ENCODE data around the gene SLC30A2. TPM values are rescaled to one million over a fixed set of nuclear protein-coding genes. Genes with fewer than 3 reads are reported as not detected.

SLC30A2 gene
- total and polyA plus RNA-seq, 9 of the 15 experiments (the other 6 are each of a cell fraction or from before 2014, with no cell fraction given) = 0.01 to 0.18 (median 0.06) TPM; not detected in 3

- no peak for TF ChIP-seq TARDBP (IDR thresholded peaks at IDR 0.05)
- no peak for TF ChIP-seq BCL6 (CRISPR knock-in tag; IDR thresholded peaks at IDR 0.05)
- no peak for TF ChIP-seq RNF2 (IDR thresholded peaks at IDR 0.05)
- TF ChIP-seq KDM1A (IDR thresholded peaks at IDR 0.05) = 0 out of 4 replicates have a peak, but pooled peaks of 1 of the 2 experiments have one; percentile 31
- TF ChIP-seq RBM22 (IDR thresholded peaks at IDR 0.05; ENCODE audit: low read depth, low read length, poor library complexity, severe bottlenecking) = no peak
- no peak for TF ChIP-seq SRSF9 (IDR thresholded peaks at IDR 0.05; ENCODE audit: borderline replicate concordance, low read depth, low read length)
- TF ChIP-seq, protein P1, sequence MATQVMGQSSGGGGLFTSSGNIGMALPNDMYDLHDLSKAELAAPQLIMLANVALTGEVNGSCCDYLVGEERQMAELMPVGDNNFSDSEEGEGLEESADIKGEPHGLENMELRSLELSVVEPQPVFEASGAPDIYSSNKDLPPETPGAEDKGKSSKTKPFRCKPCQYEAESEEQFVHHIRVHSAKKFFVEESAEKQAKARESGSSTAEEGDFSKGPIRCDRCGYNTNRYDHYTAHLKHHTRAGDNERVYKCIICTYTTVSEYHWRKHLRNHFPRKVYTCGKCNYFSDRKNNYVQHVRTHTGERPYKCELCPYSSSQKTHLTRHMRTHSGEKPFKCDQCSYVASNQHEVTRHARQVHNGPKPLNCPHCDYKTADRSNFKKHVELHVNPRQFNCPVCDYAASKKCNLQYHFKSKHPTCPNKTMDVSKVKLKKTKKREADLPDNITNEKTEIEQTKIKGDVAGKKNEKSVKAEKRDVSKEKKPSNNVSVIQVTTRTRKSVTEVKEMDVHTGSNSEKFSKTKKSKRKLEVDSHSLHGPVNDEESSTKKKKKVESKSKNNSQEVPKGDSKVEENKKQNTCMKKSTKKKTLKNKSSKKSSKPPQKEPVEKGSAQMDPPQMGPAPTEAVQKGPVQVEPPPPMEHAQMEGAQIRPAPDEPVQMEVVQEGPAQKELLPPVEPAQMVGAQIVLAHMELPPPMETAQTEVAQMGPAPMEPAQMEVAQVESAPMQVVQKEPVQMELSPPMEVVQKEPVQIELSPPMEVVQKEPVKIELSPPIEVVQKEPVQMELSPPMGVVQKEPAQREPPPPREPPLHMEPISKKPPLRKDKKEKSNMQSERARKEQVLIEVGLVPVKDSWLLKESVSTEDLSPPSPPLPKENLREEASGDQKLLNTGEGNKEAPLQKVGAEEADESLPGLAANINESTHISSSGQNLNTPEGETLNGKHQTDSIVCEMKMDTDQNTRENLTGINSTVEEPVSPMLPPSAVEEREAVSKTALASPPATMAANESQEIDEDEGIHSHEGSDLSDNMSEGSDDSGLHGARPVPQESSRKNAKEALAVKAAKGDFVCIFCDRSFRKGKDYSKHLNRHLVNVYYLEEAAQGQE (IDR thresholded peaks at IDR 0.05; ENCODE audit: borderline replicate concordance) = peak; percentile 52; the same call in 1 of the 2 replicates
- TF ChIP-seq, protein P1 (CRISPR knock-in tag; IDR thresholded peaks at IDR 0.05; ENCODE audit: low read depth) = no peak
- TF ChIP-seq HDAC2 (IDR thresholded peaks at IDR 0.05) = 0 out of 2 replicates have a peak, but pooled peaks have one; percentile 15
- TF ChIP-seq, protein P2, sequence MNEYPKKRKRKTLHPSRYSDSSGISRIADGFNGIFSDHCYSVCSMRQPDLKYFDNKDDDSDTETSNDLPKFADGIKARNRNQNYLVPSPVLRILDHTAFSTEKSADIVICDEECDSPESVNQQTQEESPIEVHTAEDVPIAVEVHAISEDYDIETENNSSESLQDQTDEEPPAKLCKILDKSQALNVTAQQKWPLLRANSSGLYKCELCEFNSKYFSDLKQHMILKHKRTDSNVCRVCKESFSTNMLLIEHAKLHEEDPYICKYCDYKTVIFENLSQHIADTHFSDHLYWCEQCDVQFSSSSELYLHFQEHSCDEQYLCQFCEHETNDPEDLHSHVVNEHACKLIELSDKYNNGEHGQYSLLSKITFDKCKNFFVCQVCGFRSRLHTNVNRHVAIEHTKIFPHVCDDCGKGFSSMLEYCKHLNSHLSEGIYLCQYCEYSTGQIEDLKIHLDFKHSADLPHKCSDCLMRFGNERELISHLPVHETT (CRISPR knock-in tag; conservative IDR thresholded peaks at IDR 0.05 in 1 of 2, IDR thresholded peaks at IDR 0.05 in 1 of 2) = no peak
- no peak for TF ChIP-seq TOE1 (IDR thresholded peaks at IDR 0.05; ENCODE audit: borderline replicate concordance)
- no peak for TF ChIP-seq TOE1 (CRISPR knock-in tag; IDR thresholded peaks at IDR 0.05; ENCODE audit: borderline replicate concordance, low read depth)
- TF ChIP-seq, protein P3, sequence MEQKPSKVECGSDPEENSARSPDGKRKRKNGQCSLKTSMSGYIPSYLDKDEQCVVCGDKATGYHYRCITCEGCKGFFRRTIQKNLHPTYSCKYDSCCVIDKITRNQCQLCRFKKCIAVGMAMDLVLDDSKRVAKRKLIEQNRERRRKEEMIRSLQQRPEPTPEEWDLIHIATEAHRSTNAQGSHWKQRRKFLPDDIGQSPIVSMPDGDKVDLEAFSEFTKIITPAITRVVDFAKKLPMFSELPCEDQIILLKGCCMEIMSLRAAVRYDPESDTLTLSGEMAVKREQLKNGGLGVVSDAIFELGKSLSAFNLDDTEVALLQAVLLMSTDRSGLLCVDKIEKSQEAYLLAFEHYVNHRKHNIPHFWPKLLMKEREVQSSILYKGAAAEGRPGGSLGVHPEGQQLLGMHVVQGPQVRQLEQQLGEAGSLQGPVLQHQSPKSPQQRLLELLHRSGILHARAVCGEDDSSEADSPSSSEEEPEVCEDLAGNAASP (IDR thresholded peaks at IDR 0.05) = no peak
- no peak for TF ChIP-seq EGR1 (conservative IDR thresholded peaks at IDR 0.05)
- TF ChIP-seq ZBTB1 (CRISPR knock-in tag; IDR thresholded peaks at IDR 0.05; ENCODE audit: borderline replicate concordance, low read depth) = no peak
- no peak for TF ChIP-seq NFXL1 (CRISPR knock-in tag; IDR thresholded peaks at IDR 0.05)
- no peak for TF ChIP-seq ZNF655 (CRISPR knock-in tag; IDR thresholded peaks at IDR 0.05)
Measured at GRCh38 chr1:26009796-26010447, 36.0 kb downstream of the SLC30A2 start (continued).
